Astrocyte of the cerebellum (primary cell): Measurements from ENCODE around the gene MC1R.
A peak's percentile ranks its signal among the peaks of the same experiment; 100 is the strongest.

Experiments used
- DNase-seq: peaks from one replicate; pipeline ENCODE4 v3.0.0-alpha.2; 2011; ENCODE audit warnings: low read depth
- H3K4me3 ChIP-seq: 2 replicates; pipeline ENCODE4 v1.5.1; 2011; ENCODE audit warnings: mild to moderate bottlenecking, low read depth, low read length, moderate library complexity
- CTCF ChIP-seq: IDR thresholded peaks from 2 replicates; pipeline ENCODE4 v1.5.1; 2012; ENCODE audit warnings: low read length, low read depth, moderate library complexity, mild to moderate bottlenecking; ENCODE audit errors: missing control alignments
- in situ Hi-C: cut with HindIII; loops from 2 replicates; pipeline ENCODE4 v1.10.0; 2017; ENCODE audit warnings: low sequenced_read_pairs

MC1R gene

DNA sequence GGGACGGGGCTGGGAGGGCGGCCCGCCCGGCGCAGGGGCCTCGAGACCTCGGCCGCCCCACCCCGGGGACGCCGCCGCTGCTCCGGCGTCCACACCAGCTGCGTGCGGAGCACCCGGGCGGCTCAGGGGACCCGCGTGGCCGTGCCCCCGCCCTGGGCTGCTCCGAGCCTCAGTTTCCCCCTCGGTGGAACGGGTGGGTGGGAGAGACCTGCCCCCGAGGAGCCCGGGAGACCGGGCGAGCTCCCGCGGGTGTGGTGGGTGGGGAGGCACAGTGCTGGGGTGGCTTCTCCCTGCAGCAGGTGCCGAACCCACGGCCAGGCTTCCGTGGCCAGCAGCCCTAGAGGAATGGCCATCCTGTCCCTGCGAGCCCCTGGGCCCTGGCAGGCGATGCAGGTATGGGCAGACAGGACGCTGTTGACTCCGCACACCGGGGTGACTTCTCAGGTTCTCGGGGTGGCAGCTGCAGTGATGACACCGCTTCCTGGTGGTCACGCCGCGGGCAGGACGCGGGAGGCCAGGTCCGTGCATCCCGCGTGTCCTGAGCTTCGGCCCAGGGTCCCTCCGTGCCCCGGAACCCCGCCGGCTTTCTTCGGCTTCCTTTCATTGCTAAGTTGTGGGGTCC, 30.6 kb downstream of the MC1R start:
- no peak for DNase-seq
- in situ Hi-C loops, result no loop called here
- H3K4me3 ChIP-seq, result peak overlapping the region; percentile 60
- no peak for TF ChIP-seq CTCF

- H3K4me3 ChIP-seq, result peak overlapping the region; percentile 60
- no peak for TF ChIP-seq CTCF
- no peak for DNase-seq
- in situ Hi-C loops, result no loop called here
These were observed 31.1 kb downstream of the MC1R start for GRCh38 chr16:89949756-89950155.

GRCh38 chr16:89951509-89951908, 32.8 kb downstream of the MC1R start:
- DNase-seq, result no peak
- H3K4me3 ChIP-seq, result no peak overlapping the region
- no peak for TF ChIP-seq CTCF
- in situ Hi-C loops, result no loop called here

GRCh38 chr16:89952049-89952448, 33.4 kb downstream of the MC1R start:
- in situ Hi-C loops, result no loop called here
- no peak for DNase-seq
- no peak for TF ChIP-seq CTCF
- H3K4me3 ChIP-seq, result no peak overlapping the region

DNA sequence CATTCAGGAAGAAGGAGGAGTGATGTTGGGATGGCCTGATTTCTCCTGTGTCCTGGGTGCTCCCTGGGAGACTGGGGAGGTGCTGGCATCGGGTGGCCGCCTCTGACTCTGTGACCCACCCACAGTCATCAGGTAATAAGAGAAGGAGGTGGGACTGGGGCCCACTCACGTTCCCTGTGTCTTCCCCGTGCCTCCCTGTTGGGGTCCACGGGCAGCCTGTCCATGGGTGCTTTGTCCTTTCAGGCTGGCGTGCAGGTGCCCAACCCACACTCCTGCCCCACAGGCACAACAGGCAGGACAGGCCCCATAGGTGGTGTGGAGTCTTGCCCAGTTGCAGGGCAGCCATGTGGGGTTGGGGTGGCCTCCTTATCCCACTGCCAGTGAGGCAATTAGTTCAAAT, 33.9 kb downstream of the MC1R start:
- H3K4me3 ChIP-seq, result no peak overlapping the region
- no peak for DNase-seq
- in situ Hi-C loops, result no loop called here
- no peak for TF ChIP-seq CTCF

DNA sequence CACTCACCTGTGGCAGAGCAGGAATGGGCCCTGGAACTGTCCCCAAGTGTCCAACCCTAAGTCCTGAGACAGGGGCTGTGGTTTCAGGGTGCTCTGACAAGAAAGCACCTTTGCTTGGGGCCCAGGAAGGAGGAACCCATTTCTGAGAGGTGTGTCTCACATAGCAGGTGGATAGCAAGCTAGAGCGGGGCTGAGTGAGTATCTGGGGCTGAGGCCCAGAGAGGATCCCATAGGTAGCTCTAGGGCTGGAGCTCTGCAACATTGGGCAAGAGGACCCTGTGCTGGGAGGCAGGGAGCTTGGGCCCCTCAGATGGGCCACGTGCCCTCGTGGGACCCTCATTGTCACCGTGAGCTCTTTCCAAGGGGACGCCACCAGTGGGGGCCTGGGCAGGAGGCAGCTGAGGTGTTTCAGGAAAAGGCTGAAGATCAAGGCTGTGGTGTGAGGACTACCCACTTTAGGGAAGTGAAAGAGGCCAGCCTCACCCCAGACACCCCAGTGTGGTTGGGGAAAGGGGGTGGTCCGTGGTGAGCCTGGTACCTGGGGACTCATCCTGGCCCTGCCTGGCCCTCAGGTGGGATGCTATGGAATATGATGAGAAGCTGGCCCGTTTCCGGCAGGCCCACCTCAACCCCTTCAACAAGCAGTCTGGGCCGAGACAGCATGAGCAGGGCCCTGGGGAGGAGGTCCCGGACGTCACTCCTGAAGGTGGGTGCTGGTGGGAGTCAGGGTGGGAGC, 35.2 kb downstream of the MC1R start:
- DNase-seq, result no peak
- no peak for TF ChIP-seq CTCF
- no peak overlapping the region for H3K4me3 ChIP-seq
- in situ Hi-C loops, result no loop called here
